SU-DHL-6 (cell line): ENCODE measurements around the gene IDH3G.

ENCODE experiments used
- CTCF ChIP-seq: fragments of 200-600 bp; sonication (generic); IDR thresholded peaks from one replicate; pipeline ENCODE4 v1.5.1; 2017; ENCODE audit warnings: antibody characterized with exemption, mild to moderate bottlenecking, low read length, moderate library complexity; ENCODE audit not compliant: insufficient read depth, poor library complexity, severe bottlenecking
- EZH2phosphoT487 ChIP-seq: fragments of 200-600 bp; sonication (generic), shearing (Covaris generic); conservative IDR thresholded peaks from 2 replicates; pipeline ENCODE4 v1.6.1; 2018; ENCODE audit warnings: mild to moderate bottlenecking, antibody characterized with exemption, low read length, moderate library complexity, mixed read lengths

GRCh38 chrX:153831429-153832150, 37.4 kb upstream of the IDH3G start:
- no peak for TF ChIP-seq CTCF
- no peak for TF ChIP-seq EZH2phosphoT487
